BJ (cell line): ENCODE results near the gene SLC17A9. TPM values are rescaled to one million over a fixed set of nuclear protein-coding genes. Genes with fewer than 3 reads are reported as not detected.

Source experiments
- CTCF ChIA-PET: fragments of 350-600 bp; formaldehyde crosslinking; extraction: SDS; loops from one replicate; lab custom pipeline; 2021; ENCODE audit warnings: antibody characterized with exemption, inconsistent platforms; lab: Yijun Ruan, JAX
- POLR2A ChIA-PET: fragments of 300-600 bp; sonication (Branson Sonifier 250); formaldehyde crosslinking; extraction: SDS; loops from one replicate; lab custom pipeline; 2021; ENCODE audit warnings: antibody characterized with exemption; lab: Charles Lee
- DNase-seq: peaks from one replicate; pipeline ENCODE4 v3.0.0-alpha.2; 2011; ENCODE audit warnings: low read depth
- H3K27me3 ChIP-seq: 2 replicates; pipeline ENCODE4 v1.6.0; 2011; ENCODE audit warnings: low read length; ENCODE audit not compliant: control insufficient read depth, insufficient read depth
- H3K36me3 ChIP-seq: 2 replicates; pipeline ENCODE4 v1.5.1; 2011; ENCODE audit warnings: low read length; ENCODE audit not compliant: control insufficient read depth, insufficient read depth
- H3K4me3 ChIP-seq: 2 replicates; pipeline ENCODE4 v1.5.1; 2011; ENCODE audit warnings: low read depth, mild to moderate bottlenecking, control low read depth, low read length
- CTCF ChIP-seq: IDR thresholded peaks from 2 replicates; pipeline ENCODE4 v1.5.1; 2011; ENCODE audit warnings: low read depth, mild to moderate bottlenecking, control low read depth, inconsistent platforms, low read length, moderate library complexity; ENCODE audit not compliant: insufficient read depth
- polyA plus RNA-seq: library from polyadenylated mRNA; depleted of rRNA; stranded (reverse); fragments of >200 nt; gene quantifications from 2 replicates; pipeline ENCODE4 v1.2.3, GENCODE V29; 2011

SLC17A9 gene
- polyA plus RNA-seq, 1 experiment: 30.8 TPM

- Histone ChIP-seq H3K27me3 (peaks cover 23% of the 10 kb centered on the region), H3K36me3 (no peaks in the 10 kb centered on the region), H3K4me3 (no peak overlapping the region)
- ChIA-PET POLR2A (no interaction called here), CTCF (interaction anchor here (1.0 kb wide), 1 partner anchor 19 kb away, joined by 5 read pairs; no protein-coding TSS in a partner anchor)
- no peak for TF ChIP-seq CTCF
- DNase-seq: no peak
Measured at GRCh38 chr20:62990306-62990825, 37.9 kb downstream of the SLC17A9 start.

GRCh38 chr20:62991196-62991807 lies 38.8 kb downstream of the SLC17A9 start:
- H3K36me3 ChIP-seq: no peaks in the 10 kb centered on the region
- no peak for TF ChIP-seq CTCF
- POLR2A ChIA-PET: no interaction called here
- no peak overlapping the region for H3K4me3 ChIP-seq
- peaks cover 28% of the 10 kb centered on the region for H3K27me3 ChIP-seq
- DNase-seq: no peak
- CTCF ChIA-PET: interaction anchor here (0.6 to 1.0 kb wide), 3 partner anchors 18 to 21 kb away, joined by 3 to 5 read pairs (median 5); no protein-coding TSS in a partner anchor

- no peak overlapping the region for H3K4me3 ChIP-seq
- peaks cover 26% of the 10 kb centered on the region for H3K27me3 ChIP-seq
- DNase-seq: no peak
- POLR2A ChIA-PET: no interaction called here
- no peak for TF ChIP-seq CTCF
- CTCF ChIA-PET: interaction anchor here (0.7 to 1.1 kb wide), 2 partner anchors 17 to 19 kb away, joined by 4 to 5 read pairs; no protein-coding TSS in a partner anchor
- H3K36me3 ChIP-seq: no peaks in the 10 kb centered on the region
Measured at GRCh38 chr20:62991863-62992262, 39.4 kb downstream of the SLC17A9 start.

- Histone ChIP-seq H3K4me3 (no peak overlapping the region), H3K27me3 (peaks cover 29% of the 10 kb centered on the region), H3K36me3 (no peaks in the 10 kb centered on the region)
- ChIA-PET CTCF (interaction anchor here (1.1 kb wide), 1 partner anchor 15 kb away, joined by 3 read pairs; no protein-coding TSS in a partner anchor), POLR2A (no interaction called here)
- DNase-seq: no peak
- TF ChIP-seq CTCF: no peak
Measured at GRCh38 chr20:62993856-62994494, 41.5 kb downstream of the SLC17A9 start.

GRCh38 chr20:62994869-62995281 lies 42.4 kb downstream of the SLC17A9 start:
- no peak for DNase-seq
- ChIA-PET CTCF (interaction anchor here (0.7 kb wide), 1 partner anchor 76 kb away, joined by 3 read pairs; no protein-coding TSS in a partner anchor), POLR2A (no interaction called here)
- TF ChIP-seq CTCF: no peak
- H3K36me3 ChIP-seq: no peaks in the 10 kb centered on the region
- H3K4me3 ChIP-seq: no peak overlapping the region
- H3K27me3 ChIP-seq: peaks cover 33% of the 10 kb centered on the region
